Femur (tissue), 1 donor: ENCODE measurements around the gene GPR37L1.
"Not testable (repeated sequence)": the region's sequence is repeated elsewhere in the genome, so short reads cannot be mapped to it uniquely, and the experiment has no call there.

Source experiments
- DNase-seq: peaks from one replicate; pipeline ENCODE4 v3.0.0-alpha.2; 2017

Gene GPR37L1

GRCh38 chr1:202171292-202172014, 48.7 kb downstream of the GPR37L1 start:
- DNase-seq: no peak

- no peak for DNase-seq
Measured at GRCh38 chr1:202172015-202172355, 49.3 kb downstream of the GPR37L1 start.

- DNase-seq: no peak
Measured at GRCh38 chr1:202173993-202174392, 51.3 kb downstream of the GPR37L1 start.

- no peak for DNase-seq
Measured at GRCh38 chr1:202176949-202177927, 54.5 kb downstream of the GPR37L1 start.

GRCh38 chr1:202179828-202180750, 57.4 kb downstream of the GPR37L1 start:
- no peak for DNase-seq

- DNase-seq: not testable (repeated sequence)
Measured at GRCh38 chr1:202180751-202181139, 58.0 kb downstream of the GPR37L1 start.

- no peak for DNase-seq
Measured at GRCh38 chr1:202181586-202181985, 58.9 kb downstream of the GPR37L1 start.

- DNase-seq: no peak
Measured at GRCh38 chr1:202182040-202182877, 59.5 kb downstream of the GPR37L1 start.
